ENCODE measurements around the gene EIPR1.

EIPR1 gene

GRCh38 chr2:3163401-3163800 is 214.2 kb downstream of the EIPR1 start:
- Mint-ChIP-seq H3K4me1 (no peaks in the 10 kb centered on the region), H3K9me3 (peaks cover 32% of the 10 kb centered on the region), H3K27ac (no peak overlapping the region), H3K36me3 (ENCODE audit: low read depth) (peaks cover 47% of the 10 kb centered on the region), H3K4me3 (no peak overlapping the region), H3K27me3 (no peaks in the 10 kb centered on the region)
- ATAC-seq: no peak
- DNase-seq: no peak

GRCh38 chr2:3162442-3163077 is 215.1 kb downstream of the EIPR1 start:
- DNase-seq (no peak), ATAC-seq (no peak)
- H3K27me3 Mint-ChIP-seq: no peaks in the 10 kb centered on the region
- H3K36me3 Mint-ChIP-seq (ENCODE audit: low read depth): peaks cover 44% of the 10 kb centered on the region
- H3K4me3 Mint-ChIP-seq: no peak overlapping the region
- H3K27ac Mint-ChIP-seq: no peak overlapping the region
- H3K4me1 Mint-ChIP-seq: no peaks in the 10 kb centered on the region
- H3K9me3 Mint-ChIP-seq: peaks cover 32% of the 10 kb centered on the region

- Mint-ChIP-seq H3K4me3 (no peak overlapping the region), H3K27me3 (no peaks in the 10 kb centered on the region), H3K27ac (no peak overlapping the region), H3K4me1 (no peaks in the 10 kb centered on the region), H3K9me3 (peaks cover 20% of the 10 kb centered on the region), H3K36me3 (ENCODE audit: low read depth) (peaks cover 33% of the 10 kb centered on the region)
- DNase-seq (no peak), ATAC-seq (no peak)
Observed at GRCh38 chr2:3160751-3161330, 216.8 kb downstream of the EIPR1 start.

- Mint-ChIP-seq H3K36me3 (ENCODE audit: low read depth) (peaks cover 28% of the 10 kb centered on the region), H3K27me3 (no peaks in the 10 kb centered on the region), H3K27ac (no peak overlapping the region), H3K9me3 (peaks cover 14% of the 10 kb centered on the region), H3K4me3 (no peak overlapping the region), H3K4me1 (no peaks in the 10 kb centered on the region)
- no peak for DNase-seq
- ATAC-seq: no peak
Observed at GRCh38 chr2:3159782-3160545, 217.7 kb downstream of the EIPR1 start.

GRCh38 chr2:3154700-3155099 is 222.9 kb downstream of the EIPR1 start:
- Mint-ChIP-seq H3K27ac (no peak overlapping the region), H3K9me3 (no peaks in the 10 kb centered on the region), H3K27me3 (no peaks in the 10 kb centered on the region), H3K4me3 (no peak overlapping the region), H3K36me3 (ENCODE audit: low read depth) (peaks cover 22% of the 10 kb centered on the region), H3K4me1 (peaks cover 7% of the 10 kb centered on the region)
- ATAC-seq: no peak
- no peak for DNase-seq

GRCh38 chr2:3154146-3154545 is 223.5 kb downstream of the EIPR1 start:
- Mint-ChIP-seq H3K4me1 (peaks cover 7% of the 10 kb centered on the region), H3K27me3 (no peaks in the 10 kb centered on the region), H3K9me3 (no peaks in the 10 kb centered on the region), H3K36me3 (ENCODE audit: low read depth) (peaks cover 22% of the 10 kb centered on the region), H3K4me3 (no peak overlapping the region), H3K27ac (no peak overlapping the region)
- DNase-seq: no peak
- ATAC-seq: no peak

- ATAC-seq (no peak), DNase-seq (no peak)
- Mint-ChIP-seq H3K27ac (no peak overlapping the region), H3K9me3 (no peaks in the 10 kb centered on the region), H3K4me3 (no peak overlapping the region), H3K36me3 (ENCODE audit: low read depth) (peaks cover 17% of the 10 kb centered on the region), H3K27me3 (no peaks in the 10 kb centered on the region), H3K4me1 (peaks cover 7% of the 10 kb centered on the region)
Observed at GRCh38 chr2:3151153-3151918, 226.3 kb downstream of the EIPR1 start.

GRCh38 chr2:3149441-3150217 is 228.0 kb downstream of the EIPR1 start:
- H3K4me1 Mint-ChIP-seq: peaks cover 7% of the 10 kb centered on the region
- no peaks in the 10 kb centered on the region for H3K9me3 Mint-ChIP-seq
- no peaks in the 10 kb centered on the region for H3K27me3 Mint-ChIP-seq
- no peak for DNase-seq
- H3K36me3 Mint-ChIP-seq (ENCODE audit: low read depth): peaks cover 17% of the 10 kb centered on the region
- H3K27ac Mint-ChIP-seq: no peak overlapping the region
- no peak for ATAC-seq
- H3K4me3 Mint-ChIP-seq: no peak overlapping the region

- H3K27me3 Mint-ChIP-seq: no peaks in the 10 kb centered on the region
- H3K4me1 Mint-ChIP-seq: peaks cover 4% of the 10 kb centered on the region
- no peak for ATAC-seq
- peaks cover 17% of the 10 kb centered on the region for H3K36me3 Mint-ChIP-seq (ENCODE audit: low read depth)
- H3K27ac Mint-ChIP-seq: no peak overlapping the region
- no peak for DNase-seq
- H3K9me3 Mint-ChIP-seq: no peaks in the 10 kb centered on the region
- no peak overlapping the region for H3K4me3 Mint-ChIP-seq
Observed at GRCh38 chr2:3148716-3149115, 228.9 kb downstream of the EIPR1 start.

GRCh38 chr2:3147651-3148530 is 229.7 kb downstream of the EIPR1 start:
- H3K4me1 Mint-ChIP-seq: peaks cover 4% of the 10 kb centered on the region
- no peaks in the 10 kb centered on the region for H3K27me3 Mint-ChIP-seq
- no peaks in the 10 kb centered on the region for H3K9me3 Mint-ChIP-seq
- ATAC-seq (no peak), DNase-seq (no peak)
- H3K36me3 Mint-ChIP-seq (ENCODE audit: low read depth): peaks cover 16% of the 10 kb centered on the region
- peak overlapping the region; percentile 7 for H3K27ac Mint-ChIP-seq
- no peak overlapping the region for H3K4me3 Mint-ChIP-seq

GRCh38 chr2:3146772-3147650 is 230.6 kb downstream of the EIPR1 start:
- no peaks in the 10 kb centered on the region for H3K4me1 Mint-ChIP-seq
- ATAC-seq: no peak
- DNase-seq: no peak
- peaks cover 11% of the 10 kb centered on the region for H3K36me3 Mint-ChIP-seq (ENCODE audit: low read depth)
- H3K9me3 Mint-ChIP-seq: no peaks in the 10 kb centered on the region
- H3K4me3 Mint-ChIP-seq: no peak overlapping the region
- no peak overlapping the region for H3K27ac Mint-ChIP-seq
- no peaks in the 10 kb centered on the region for H3K27me3 Mint-ChIP-seq

GRCh38 chr2:3146175-3146574 is 231.4 kb downstream of the EIPR1 start:
- peaks cover 4% of the 10 kb centered on the region for H3K36me3 Mint-ChIP-seq (ENCODE audit: low read depth)

More at GRCh38 chr2:3146175-3146574, 231.4 kb downstream of the EIPR1 start:
- no peak overlapping the region for H3K4me3 Mint-ChIP-seq
- ATAC-seq: no peak
- H3K27me3 Mint-ChIP-seq: no peaks in the 10 kb centered on the region
- H3K27ac Mint-ChIP-seq: no peak overlapping the region
- no peaks in the 10 kb centered on the region for H3K9me3 Mint-ChIP-seq
- DNase-seq: no peak
- H3K4me1 Mint-ChIP-seq: no peaks in the 10 kb centered on the region

Measured in activated naive CD8-positive, alpha-beta T cell treated with anti-CD3 and anti-CD28 coated beads, Interleukin-2, amount 50 U/mL, for 24 hours (primary cell).